ENCODE results near the gene RARRES1.

DNA sequence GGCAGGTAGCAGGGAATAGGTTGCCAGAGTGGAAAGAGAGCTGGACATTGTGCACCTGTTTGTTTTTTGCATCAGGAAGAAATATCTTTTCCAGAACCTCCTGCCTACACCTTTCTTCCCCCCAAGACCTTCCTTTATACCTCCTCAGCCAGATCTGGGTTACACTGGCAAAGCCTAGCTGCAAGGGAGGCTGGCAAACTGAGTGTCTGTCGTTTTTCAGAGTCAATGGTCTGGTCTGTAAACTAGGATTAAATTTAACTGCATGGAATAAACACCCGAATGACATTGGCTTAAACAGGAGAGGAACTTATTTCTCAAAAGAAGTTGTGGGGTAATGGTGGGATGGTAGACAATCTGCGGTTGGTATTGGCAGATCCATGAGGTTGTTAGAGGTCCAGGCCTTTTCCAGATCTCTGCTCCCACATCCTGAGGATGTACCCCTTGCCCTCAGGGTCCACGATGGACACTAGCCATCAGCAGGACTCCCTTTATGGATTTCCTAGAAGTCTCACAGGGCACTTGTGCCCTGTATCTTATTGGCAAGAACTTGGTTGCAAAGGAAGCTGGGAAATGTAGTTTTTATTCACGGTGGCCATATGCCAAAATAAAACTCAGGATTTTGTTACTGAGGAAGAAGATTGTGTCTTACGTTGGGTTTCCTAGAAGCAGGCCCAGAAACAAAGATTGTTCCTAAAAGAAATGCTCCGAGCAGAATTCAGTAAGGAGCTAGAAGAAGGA is 3.2 kb upstream of the RARRES1 start:
- TF ChIP-seq EZH2phosphoT487 (IDR thresholded peaks at IDR 0.05; ENCODE audit: borderline replicate concordance, low read depth, low read length) (no peak), CTCF (conservative IDR thresholded peaks at IDR 0.05; ENCODE audit: low read length) (no peak)
